ENCODE results near the gene PDE3B.
"Not testable (repeated sequence)": the region's sequence is repeated elsewhere in the genome, so short reads cannot be mapped to it uniquely, and the experiment has no call there.

Gene PDE3B

GRCh38 chr11:14750911-14751310 is 107.3 kb downstream of the PDE3B start:
- DNase-seq, result no peak

GRCh38 chr11:14751975-14752407 is 108.4 kb downstream of the PDE3B start:
- DNase-seq, result no peak

- no peak for DNase-seq
Measured at GRCh38 chr11:14755140-14755539, 111.5 kb downstream of the PDE3B start.

GRCh38 chr11:14756349-14756748 is 112.7 kb downstream of the PDE3B start:
- DNase-seq, result no peak

- DNase-seq, result not testable (repeated sequence)
Measured at GRCh38 chr11:14759300-14760012, 115.9 kb downstream of the PDE3B start.

GRCh38 chr11:14764179-14764578 is 120.6 kb downstream of the PDE3B start:
- no peak for DNase-seq

- DNase-seq, result no peak
Measured at GRCh38 chr11:14764579-14765527, 121.2 kb downstream of the PDE3B start.

GRCh38 chr11:14766585-14766984 is 123.0 kb downstream of the PDE3B start:
- no peak for DNase-seq

GRCh38 chr11:14768526-14769188 is 125.1 kb downstream of the PDE3B start:
- DNase-seq, result no peak

GRCh38 chr11:14773755-14774154 is 130.2 kb downstream of the PDE3B start:
- no peak for DNase-seq

- no peak for DNase-seq
Measured at GRCh38 chr11:14774721-14775120, 131.1 kb downstream of the PDE3B start.

GRCh38 chr11:14775897-14776296 is 132.3 kb downstream of the PDE3B start:
- no peak for DNase-seq

- not testable (repeated sequence) for DNase-seq
Measured at GRCh38 chr11:14778460-14778859, 134.9 kb downstream of the PDE3B start.

GRCh38 chr11:14783788-14784187 is 140.2 kb downstream of the PDE3B start:
- no peak for DNase-seq

GRCh38 chr11:14784230-14784629 is 140.6 kb downstream of the PDE3B start:
- no peak for DNase-seq

- no peak for DNase-seq
Measured at GRCh38 chr11:14789879-14790484, 146.4 kb downstream of the PDE3B start.

GRCh38 chr11:14793546-14793945 is 149.9 kb downstream of the PDE3B start:
- no peak for DNase-seq

GRCh38 chr11:14796028-14796427 is 152.4 kb downstream of the PDE3B start:
- not testable (repeated sequence) for DNase-seq

GRCh38 chr11:14803846-14804245 is 160.2 kb downstream of the PDE3B start:
- DNase-seq, result no peak

GRCh38 chr11:14809466-14809865 is 165.9 kb downstream of the PDE3B start:
- no peak for DNase-seq

GRCh38 chr11:14812757-14813156 is 169.2 kb downstream of the PDE3B start:
- DNase-seq, result no peak

- no peak for DNase-seq
Measured at GRCh38 chr11:14813516-14813915, 169.9 kb downstream of the PDE3B start.

GRCh38 chr11:14818779-14819178 is 175.2 kb downstream of the PDE3B start:
- no peak for DNase-seq

Data from NCI-H2171 (cell line).